ENCODE results near the gene SBF2. TPM values are rescaled to one million over a fixed set of nuclear protein-coding genes. Genes with fewer than 3 reads are reported as not detected.

The SBF2 gene
- total and polyA plus RNA-seq, 2 donors (not counting 3 experiments of a cell fraction or from before 2014, with no cell fraction given), result 15.4 to 42.4 TPM

GRCh38 chr11:10109806-10110205 lies 184.2 kb downstream of the SBF2 start:
- Histone ChIP-seq H3K9me3 (replicated peaks; ENCODE audit: control insufficient read depth, insufficient read depth, low read length) (no peaks in the 10 kb centered on the region), H3K36me3 (ENCODE audit: control insufficient read depth in 2 of 2, extremely low read depth in 1 of 2, insufficient read depth in 2 of 2, low read length in 2 of 2) (no peaks in the 10 kb centered on the region), H3K4me2 (ENCODE audit: insufficient read depth, low read length) (no peak overlapping the region), H3K27me3 (ENCODE audit: control insufficient read depth in 2 of 2, insufficient read depth in 2 of 2, low read length in 2 of 2) (no peaks in the 10 kb centered on the region), H3K4me1 (ENCODE audit: control insufficient read depth, extremely low read depth, insufficient read depth, low read length) (no peaks in the 10 kb centered on the region), H4K20me1 (replicated peaks; ENCODE audit: control insufficient read depth, extremely low read depth, insufficient read depth, low read length) (no peaks in the 10 kb centered on the region), H3K79me2 (ENCODE audit: control insufficient read depth, insufficient read depth, low read length) (no peaks in the 10 kb centered on the region), H2AFZ (ENCODE audit: low read depth, low read length) (no peak overlapping the region), H3K4me3 (replicated peaks in 1 of 3; ENCODE audit: insufficient read depth in 1 of 3, low read depth in 1 of 3, low read length in 3 of 3) (no peak overlapping the region), H3K9me1 (replicated peaks; ENCODE audit: control insufficient read depth, extremely low read depth, insufficient read depth, low read length) (peaks cover 2% of the 10 kb centered on the region), H3K9ac (replicated peaks; ENCODE audit: extremely low read depth, insufficient read depth, low read length) (no peak overlapping the region), H3K27ac (ENCODE audit: insufficient read depth, low read depth, low read length) (no peak overlapping the region)
- no peak for DNase-seq (ENCODE audit: low read depth, low spot score)
- no TSS peak for BruUV-seq (replicated peaks)
- TF ChIP-seq, protein P1, sequence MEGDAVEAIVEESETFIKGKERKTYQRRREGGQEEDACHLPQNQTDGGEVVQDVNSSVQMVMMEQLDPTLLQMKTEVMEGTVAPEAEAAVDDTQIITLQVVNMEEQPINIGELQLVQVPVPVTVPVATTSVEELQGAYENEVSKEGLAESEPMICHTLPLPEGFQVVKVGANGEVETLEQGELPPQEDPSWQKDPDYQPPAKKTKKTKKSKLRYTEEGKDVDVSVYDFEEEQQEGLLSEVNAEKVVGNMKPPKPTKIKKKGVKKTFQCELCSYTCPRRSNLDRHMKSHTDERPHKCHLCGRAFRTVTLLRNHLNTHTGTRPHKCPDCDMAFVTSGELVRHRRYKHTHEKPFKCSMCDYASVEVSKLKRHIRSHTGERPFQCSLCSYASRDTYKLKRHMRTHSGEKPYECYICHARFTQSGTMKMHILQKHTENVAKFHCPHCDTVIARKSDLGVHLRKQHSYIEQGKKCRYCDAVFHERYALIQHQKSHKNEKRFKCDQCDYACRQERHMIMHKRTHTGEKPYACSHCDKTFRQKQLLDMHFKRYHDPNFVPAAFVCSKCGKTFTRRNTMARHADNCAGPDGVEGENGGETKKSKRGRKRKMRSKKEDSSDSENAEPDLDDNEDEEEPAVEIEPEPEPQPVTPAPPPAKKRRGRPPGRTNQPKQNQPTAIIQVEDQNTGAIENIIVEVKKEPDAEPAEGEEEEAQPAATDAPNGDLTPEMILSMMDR (IDR thresholded peaks at IDR 0.05; ENCODE audit: extremely low read depth in 1 of 2, insufficient read depth in 1 of 2, low read depth in 1 of 2, low read length in 2 of 2), result no peak
- no peak for TF ChIP-seq EZH2 (IDR thresholded peaks at IDR 0.05; ENCODE audit: borderline replicate concordance, low read depth, low read length, severe bottlenecking)
- TF ChIP-seq MYC (IDR thresholded peaks at IDR 0.05; ENCODE audit: low read depth, low read length), result no peak
- TF ChIP-seq JUN (IDR thresholded peaks at IDR 0.05; ENCODE audit: borderline replicate concordance, insufficient read depth, insufficient read length, low read depth), result no peak
- no peak for TF ChIP-seq GATA2 (IDR thresholded peaks at IDR 0.05; ENCODE audit: insufficient read depth, insufficient read length, low read depth, low read length)
- TF ChIP-seq POLR2AphosphoS5 (IDR thresholded peaks at IDR 0.05; ENCODE audit: insufficient read depth, low read depth, low read length), result no peak
- no peak for TF ChIP-seq POLR2A (IDR thresholded peaks at IDR 0.05; ENCODE audit: low read depth, low read length)
- no peak for TF ChIP-seq FOS (IDR thresholded peaks at IDR 0.05; ENCODE audit: borderline replicate concordance, insufficient read depth, low read length)
- TF ChIP-seq MAX (IDR thresholded peaks at IDR 0.05; ENCODE audit: insufficient read depth, insufficient read length), result no peak
- ChIA-PET CTCF (interaction anchor here (1.2 kb wide), 1 partner anchor 33 kb away, joined by 3 read pairs; no protein-coding TSS in a partner anchor), POLR2A (no interaction called here)
- intact Hi-C loops (cut with micrococcal nuclease), result no loop called here
- FAIRE-seq, result no peak
- dilution Hi-C loops (cut with MboI; ENCODE audit: extremely low pct_ligation_motif_present, low sequenced_read_pairs), result no loop called here
